Measurements from ENCODE around the gene RNF141.

Gene RNF141

GRCh38 chr11:10581481-10582019 lies 40.6 kb upstream of the RNF141 start:
- no peak for DNase-seq (ENCODE audit: low read depth)
- TF ChIP-seq CTCF (IDR thresholded peaks at IDR 0.05; ENCODE audit: insufficient read depth, low read depth, low read length, missing control alignments) = no peak

GRCh38 chr11:10580623-10581022 lies 39.6 kb upstream of the RNF141 start:
- no peak overlapping the region for H3K4me3 ChIP-seq (ENCODE audit: low read depth, low read length)
- no peak for DNase-seq (ENCODE audit: low read depth)
- no peak for TF ChIP-seq CTCF (IDR thresholded peaks at IDR 0.05; ENCODE audit: insufficient read depth, low read depth, low read length, missing control alignments)

More at GRCh38 chr11:10581481-10582019, 40.6 kb upstream of the RNF141 start:
- H3K4me3 ChIP-seq (ENCODE audit: low read depth, low read length) = no peak overlapping the region

GRCh38 chr11:10579700-10580099 lies 38.7 kb upstream of the RNF141 start:
- DNase-seq (ENCODE audit: low read depth) = no peak
- no peak overlapping the region for H3K4me3 ChIP-seq (ENCODE audit: low read depth, low read length)
- TF ChIP-seq CTCF (IDR thresholded peaks at IDR 0.05; ENCODE audit: insufficient read depth, low read depth, low read length, missing control alignments) = no peak

- no peak for TF ChIP-seq CTCF (IDR thresholded peaks at IDR 0.05; ENCODE audit: insufficient read depth, low read depth, low read length, missing control alignments)
- no peak for DNase-seq (ENCODE audit: low read depth)
- H3K4me3 ChIP-seq (ENCODE audit: low read depth, low read length) = no peak overlapping the region
These were observed 35.0 kb upstream of the RNF141 start for GRCh38 chr11:10576035-10576398.

- no peak overlapping the region for H3K4me3 ChIP-seq (ENCODE audit: low read depth, low read length)
- no peak for TF ChIP-seq CTCF (IDR thresholded peaks at IDR 0.05; ENCODE audit: insufficient read depth, low read depth, low read length, missing control alignments)
- DNase-seq (ENCODE audit: low read depth) = no peak
These were observed 34.5 kb upstream of the RNF141 start for GRCh38 chr11:10575346-10576034.

- no peak for DNase-seq (ENCODE audit: low read depth)
- TF ChIP-seq CTCF (IDR thresholded peaks at IDR 0.05; ENCODE audit: insufficient read depth, low read depth, low read length, missing control alignments) = no peak
- H3K4me3 ChIP-seq (ENCODE audit: low read depth, low read length) = no peak overlapping the region
These were observed 32.6 kb upstream of the RNF141 start for GRCh38 chr11:10573556-10573955.

GRCh38 chr11:10573028-10573427 lies 32.0 kb upstream of the RNF141 start:
- no peak overlapping the region for H3K4me3 ChIP-seq (ENCODE audit: low read depth, low read length)
- no peak for TF ChIP-seq CTCF (IDR thresholded peaks at IDR 0.05; ENCODE audit: insufficient read depth, low read depth, low read length, missing control alignments)
- no peak for DNase-seq (ENCODE audit: low read depth)

All from GM12865 (cell line).